OCI-LY7 (cell line): Measurements from ENCODE around the gene SINHCAF.

Source experiments
- EZH2phosphoT487 ChIP-seq: fragments of 200-600 bp; sonication (generic); IDR thresholded peaks from 2 replicates; pipeline ENCODE4 v1.6.1; 2018; ENCODE audit warnings: low read depth, borderline replicate concordance, mild to moderate bottlenecking, mixed run types, antibody characterized with exemption, low read length, moderate library complexity, mixed read lengths
- TF ChIP-seq, protein P1 (sequence below): fragments of 200-600 bp; sonication (generic); conservative IDR thresholded peaks from 2 replicates; pipeline ENCODE4 v1.5.1; 2014; ENCODE audit warnings: mild to moderate bottlenecking, antibody characterized with exemption, low read length, moderate library complexity, mixed read lengths

- TF ChIP-seq, protein P1, sequence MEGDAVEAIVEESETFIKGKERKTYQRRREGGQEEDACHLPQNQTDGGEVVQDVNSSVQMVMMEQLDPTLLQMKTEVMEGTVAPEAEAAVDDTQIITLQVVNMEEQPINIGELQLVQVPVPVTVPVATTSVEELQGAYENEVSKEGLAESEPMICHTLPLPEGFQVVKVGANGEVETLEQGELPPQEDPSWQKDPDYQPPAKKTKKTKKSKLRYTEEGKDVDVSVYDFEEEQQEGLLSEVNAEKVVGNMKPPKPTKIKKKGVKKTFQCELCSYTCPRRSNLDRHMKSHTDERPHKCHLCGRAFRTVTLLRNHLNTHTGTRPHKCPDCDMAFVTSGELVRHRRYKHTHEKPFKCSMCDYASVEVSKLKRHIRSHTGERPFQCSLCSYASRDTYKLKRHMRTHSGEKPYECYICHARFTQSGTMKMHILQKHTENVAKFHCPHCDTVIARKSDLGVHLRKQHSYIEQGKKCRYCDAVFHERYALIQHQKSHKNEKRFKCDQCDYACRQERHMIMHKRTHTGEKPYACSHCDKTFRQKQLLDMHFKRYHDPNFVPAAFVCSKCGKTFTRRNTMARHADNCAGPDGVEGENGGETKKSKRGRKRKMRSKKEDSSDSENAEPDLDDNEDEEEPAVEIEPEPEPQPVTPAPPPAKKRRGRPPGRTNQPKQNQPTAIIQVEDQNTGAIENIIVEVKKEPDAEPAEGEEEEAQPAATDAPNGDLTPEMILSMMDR, result no peak
- TF ChIP-seq EZH2phosphoT487, result no peak
Observed at GRCh38 chr12:31363416-31363809, 37.5 kb upstream of the SINHCAF start.
